HepG2 (cell line): ENCODE data around the gene NGDN. TPM values are rescaled to one million over a fixed set of nuclear protein-coding genes. Genes with fewer than 3 reads are reported as not detected.

Experiments used
- DNMT3B ChIP-seq: conservative IDR thresholded peaks from 2 replicates; pipeline ENCODE4 v1.6.1; 2016; ENCODE audit warnings: missing biosample characterization, control low read depth
- KLF16 ChIP-seq, 2 experiments: sonication (generic) in 1 of 2; formaldehyde crosslinking in 1 of 2; IDR thresholded peaks; 2 replicates each; pipeline versions ENCODE4 v1.6.1 to v1.8.0; 2016 to 2023; ENCODE audit warnings: missing genetic modification reagents in 2 of 2, missing compliant biosample characterization in 1 of 2
- NCOA1 ChIP-seq: sonication (generic); formaldehyde crosslinking; IDR thresholded peaks from 2 replicates; pipeline ENCODE4 v1.9.0; 2021; ENCODE audit warnings: missing genetic modification reagents
- RAD21 ChIP-seq: fragments of 450-650 bp; formaldehyde crosslinking; IDR thresholded peaks from 2 replicates; pipeline ENCODE4 v1.5.0; 2020; ENCODE audit warnings: mild to moderate bottlenecking
- RBM22 ChIP-seq: fragments of 200-400 bp; formaldehyde crosslinking; optimal IDR thresholded peaks from 2 replicates; pipeline ENCODE3; 2017; ENCODE audit warnings: mild to moderate bottlenecking, low read length, moderate library complexity
- RNF2 ChIP-seq: fragments of 450-650 bp; conservative IDR thresholded peaks from 2 replicates; pipeline ENCODE4 v1.6.1; 2016; ENCODE audit warnings: low read depth
- SMYD3 ChIP-seq: sonication (generic); formaldehyde crosslinking; IDR thresholded peaks from 2 replicates; pipeline ENCODE4 v1.8.1; 2023; ENCODE audit warnings: mild to moderate bottlenecking, missing genetic modification reagents
- ZFP36 ChIP-seq: fragments of 150-350 bp; IDR thresholded peaks from 2 replicates; pipeline ENCODE4 v1.6.1; 2018; ENCODE audit warnings: borderline replicate concordance, low read length, low read depth; ENCODE audit not compliant: partially characterized antibody
- ZNF121 ChIP-seq: sonication (generic); formaldehyde crosslinking; IDR thresholded peaks from 2 replicates; pipeline ENCODE4 v1.5.0; 2020; ENCODE audit warnings: mild to moderate bottlenecking, missing genetic modification reagents
- ZNF326 ChIP-seq: sonication (generic); formaldehyde crosslinking; IDR thresholded peaks from 2 replicates; pipeline ENCODE4 v1.4.0; 2020; ENCODE audit warnings: missing genetic modification reagents, borderline replicate concordance
- ZNF432 ChIP-seq: sonication (generic); formaldehyde crosslinking; IDR thresholded peaks from 2 replicates; pipeline ENCODE4 v1.5.0; 2020; ENCODE audit warnings: missing genetic modification reagents, mild to moderate bottlenecking, borderline replicate concordance
- ZNF557 ChIP-seq: sonication (generic); formaldehyde crosslinking; IDR thresholded peaks from 2 replicates; pipeline ENCODE4 v1.4.0; 2020; ENCODE audit warnings: missing genetic modification reagents
- ZNF775 ChIP-seq: sonication (generic); formaldehyde crosslinking; IDR thresholded peaks from 2 replicates; pipeline ENCODE4 v1.4.0; 2020; ENCODE audit warnings: missing genetic modification reagents, mild to moderate bottlenecking, moderate library complexity, borderline replicate concordance
- ZNF891 ChIP-seq: sonication (generic); formaldehyde crosslinking; IDR thresholded peaks from 2 replicates; pipeline ENCODE4 v1.5.0; 2020; ENCODE audit warnings: mild to moderate bottlenecking, missing genetic modification reagents
- ZSCAN25 ChIP-seq: sonication (generic); formaldehyde crosslinking; IDR thresholded peaks from 2 replicates; pipeline ENCODE4 v1.8.0; 2022; ENCODE audit warnings: mild to moderate bottlenecking, missing genetic modification reagents
- polyA plus RNA-seq, 8 experiments: library from polyadenylated mRNA; depleted of rRNA in 3 of 8; stranded (reverse) in 7 of 8; unstranded in 1 of 8; fragments of >200 nt; fragmentation: Illumina TruSeq in 4 of 8; extraction: Trizol in 4 of 8; gene quantifications; 2 replicates each; pipeline versions ENCODE4 v1.2.1 to v1.2.3, GENCODE V29; 2011 to 2016; ENCODE audit warnings: low read depth in 4 of 8, missing spikeins in 1 of 8, mixed read lengths in 1 of 8; ENCODE audit not compliant: insufficient read depth in 1 of 8
- total RNA-seq, 5 experiments: library from RNA; depleted of rRNA; stranded (reverse); fragments of >200 nt; fragmentation: Illumina TruSeq; extraction: Trizol; gene quantifications; 2 replicates each; pipeline ENCODE4 v1.2.3, GENCODE V29; 2016; ENCODE audit warnings: low read depth in 1 of 5
- TF ChIP-seq, protein P1 (sequence below): sonication (generic); formaldehyde crosslinking; IDR thresholded peaks from 2 replicates; pipeline ENCODE4 v1.8.0; 2022; ENCODE audit warnings: missing genetic modification reagents, mild to moderate bottlenecking, moderate library complexity, borderline replicate concordance
- TF ChIP-seq, protein P2 (sequence below): sonication (generic); formaldehyde crosslinking; IDR thresholded peaks from 2 replicates; pipeline ENCODE4 v1.4.0; 2020; ENCODE audit warnings: mild to moderate bottlenecking, missing genetic modification reagents
- TF ChIP-seq, protein P3 (sequence below): sonication (generic); formaldehyde crosslinking; IDR thresholded peaks from 2 replicates; pipeline ENCODE4 v1.8.1; 2023; ENCODE audit warnings: mild to moderate bottlenecking, missing genetic modification reagents
- TF ChIP-seq, protein P4 (sequence below): sonication (generic); formaldehyde crosslinking; IDR thresholded peaks from 2 replicates; pipeline ENCODE4 v1.5.1; 2020; ENCODE audit warnings: missing genetic modification reagents, mild to moderate bottlenecking, borderline replicate concordance
- TF ChIP-seq, protein P5 (sequence below): sonication (generic); formaldehyde crosslinking; IDR thresholded peaks from 2 replicates; pipeline ENCODE4 v1.8.0; 2022; ENCODE audit warnings: mild to moderate bottlenecking, missing genetic modification reagents, borderline replicate concordance
- TF ChIP-seq, protein P6 (sequence below): IDR thresholded peaks from 2 replicates; pipeline ENCODE4 v1.6.1; 2016; ENCODE audit warnings: missing genetic modification reagents, missing compliant biosample characterization

The NGDN gene
- total and polyA plus RNA-seq, 2 of the 13 experiments (the other 11 are each of a cell fraction or from before 2014, with no cell fraction given), result 154 to 216 TPM

DNA sequence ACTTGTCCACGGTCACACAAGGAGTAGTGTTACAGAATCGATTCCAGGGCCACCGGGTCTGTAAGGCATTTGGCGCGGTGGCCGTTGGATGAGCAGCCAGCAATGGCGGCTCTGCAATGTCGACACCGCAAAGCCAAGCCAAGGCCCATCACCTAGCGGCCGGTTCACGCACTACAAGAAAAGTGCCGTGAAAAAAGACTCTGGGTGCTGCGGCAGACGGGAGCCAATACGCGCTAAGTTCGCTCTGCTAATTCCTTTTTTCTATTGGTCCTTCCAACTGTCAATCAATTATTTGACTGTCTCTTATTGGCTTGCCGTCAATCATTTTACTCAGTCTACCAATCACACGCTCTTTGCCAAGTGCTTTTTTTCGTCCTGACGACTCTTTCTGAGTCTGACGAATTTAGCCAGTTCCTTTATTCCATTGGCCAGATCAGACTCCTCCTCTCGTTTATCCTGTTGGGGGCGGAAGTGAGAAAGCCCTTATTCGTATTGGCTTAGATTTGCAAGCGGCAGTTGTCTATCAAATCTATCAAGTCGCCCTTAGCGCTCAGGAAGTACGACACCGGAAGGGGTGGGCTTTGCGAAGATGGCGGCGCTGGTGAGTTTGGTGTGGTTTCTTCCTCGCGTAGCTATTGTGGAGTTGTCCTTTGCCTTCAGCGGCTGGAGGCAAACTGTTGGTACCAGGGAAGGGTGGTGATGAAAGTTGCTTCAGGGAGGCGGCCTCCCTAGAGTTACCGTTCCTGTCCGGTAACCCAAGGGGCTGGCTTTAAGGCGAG, at the start of gene NGDN (continued):
- peak; percentile 97 for TF ChIP-seq DNMT3B (CRISPR knock-in tag)
- TF ChIP-seq ZNF775 (CRISPR knock-in tag), result no peak
- no peak; the same call in 1 of the 2 replicates for TF ChIP-seq ZNF121 (CRISPR knock-in tag)
- TF ChIP-seq ZNF557, result peak; percentile 81; the same call in 1 of the 2 replicates
- TF ChIP-seq ZNF432 (CRISPR knock-in tag), result no peak
- TF ChIP-seq ZNF326, result no peak
- TF ChIP-seq ZFP36, result no peak
- TF ChIP-seq, protein P1, sequence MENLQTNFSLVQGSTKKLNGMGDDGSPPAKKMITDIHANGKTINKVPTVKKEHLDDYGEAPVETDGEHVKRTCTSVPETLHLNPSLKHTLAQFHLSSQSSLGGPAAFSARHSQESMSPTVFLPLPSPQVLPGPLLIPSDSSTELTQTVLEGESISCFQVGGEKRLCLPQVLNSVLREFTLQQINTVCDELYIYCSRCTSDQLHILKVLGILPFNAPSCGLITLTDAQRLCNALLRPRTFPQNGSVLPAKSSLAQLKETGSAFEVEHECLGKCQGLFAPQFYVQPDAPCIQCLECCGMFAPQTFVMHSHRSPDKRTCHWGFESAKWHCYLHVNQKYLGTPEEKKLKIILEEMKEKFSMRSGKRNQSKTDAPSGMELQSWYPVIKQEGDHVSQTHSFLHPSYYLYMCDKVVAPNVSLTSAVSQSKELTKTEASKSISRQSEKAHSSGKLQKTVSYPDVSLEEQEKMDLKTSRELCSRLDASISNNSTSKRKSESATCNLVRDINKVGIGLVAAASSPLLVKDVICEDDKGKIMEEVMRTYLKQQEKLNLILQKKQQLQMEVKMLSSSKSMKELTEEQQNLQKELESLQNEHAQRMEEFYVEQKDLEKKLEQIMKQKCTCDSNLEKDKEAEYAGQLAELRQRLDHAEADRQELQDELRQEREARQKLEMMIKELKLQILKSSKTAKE, result no peak
- peak; percentile 72 for TF ChIP-seq RAD21 (CRISPR knock-in tag)
- TF ChIP-seq KLF16 (CRISPR knock-in tag; IDR thresholded peaks at IDR 0.05), result peak; percentile 90 to 93; a peak in 3 of 4 replicates
- TF ChIP-seq, protein P2, sequence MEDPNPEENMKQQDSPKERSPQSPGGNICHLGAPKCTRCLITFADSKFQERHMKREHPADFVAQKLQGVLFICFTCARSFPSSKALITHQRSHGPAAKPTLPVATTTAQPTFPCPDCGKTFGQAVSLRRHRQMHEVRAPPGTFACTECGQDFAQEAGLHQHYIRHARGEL (CRISPR knock-in tag), result 0 out of 2 replicates have a peak, but pooled peaks have one; percentile 10
- no peak for TF ChIP-seq ZSCAN25 (CRISPR knock-in tag)
- peak; percentile 85; the same call in 1 of the 2 replicates for TF ChIP-seq ZNF891 (CRISPR knock-in tag)
- TF ChIP-seq, protein P3, sequence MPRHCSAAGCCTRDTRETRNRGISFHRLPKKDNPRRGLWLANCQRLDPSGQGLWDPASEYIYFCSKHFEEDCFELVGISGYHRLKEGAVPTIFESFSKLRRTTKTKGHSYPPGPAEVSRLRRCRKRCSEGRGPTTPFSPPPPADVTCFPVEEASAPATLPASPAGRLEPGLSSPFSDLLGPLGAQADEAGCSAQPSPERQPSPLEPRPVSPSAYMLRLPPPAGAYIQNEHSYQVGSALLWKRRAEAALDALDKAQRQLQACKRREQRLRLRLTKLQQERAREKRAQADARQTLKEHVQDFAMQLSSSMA (CRISPR knock-in tag), result peak; percentile 83; the same call in 1 of the 2 replicates
- TF ChIP-seq RBM22, result peak; percentile 71
- TF ChIP-seq, protein P4, sequence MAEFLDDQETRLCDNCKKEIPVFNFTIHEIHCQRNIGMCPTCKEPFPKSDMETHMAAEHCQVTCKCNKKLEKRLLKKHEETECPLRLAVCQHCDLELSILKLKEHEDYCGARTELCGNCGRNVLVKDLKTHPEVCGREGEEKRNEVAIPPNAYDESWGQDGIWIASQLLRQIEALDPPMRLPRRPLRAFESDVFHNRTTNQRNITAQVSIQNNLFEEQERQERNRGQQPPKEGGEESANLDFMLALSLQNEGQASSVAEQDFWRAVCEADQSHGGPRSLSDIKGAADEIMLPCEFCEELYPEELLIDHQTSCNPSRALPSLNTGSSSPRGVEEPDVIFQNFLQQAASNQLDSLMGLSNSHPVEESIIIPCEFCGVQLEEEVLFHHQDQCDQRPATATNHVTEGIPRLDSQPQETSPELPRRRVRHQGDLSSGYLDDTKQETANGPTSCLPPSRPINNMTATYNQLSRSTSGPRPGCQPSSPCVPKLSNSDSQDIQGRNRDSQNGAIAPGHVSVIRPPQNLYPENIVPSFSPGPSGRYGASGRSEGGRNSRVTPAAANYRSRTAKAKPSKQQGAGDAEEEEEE, result no peak; the same call in 1 of the 2 replicates
- TF ChIP-seq SMYD3 (CRISPR knock-in tag), result peak; percentile 88; the same call in 1 of the 2 replicates
- peak; percentile 55; the same call in 1 of the 2 replicates for TF ChIP-seq NCOA1 (CRISPR knock-in tag)
- peak; percentile 3; the same call in 1 of the 2 replicates for TF ChIP-seq RNF2
- TF ChIP-seq, protein P5, sequence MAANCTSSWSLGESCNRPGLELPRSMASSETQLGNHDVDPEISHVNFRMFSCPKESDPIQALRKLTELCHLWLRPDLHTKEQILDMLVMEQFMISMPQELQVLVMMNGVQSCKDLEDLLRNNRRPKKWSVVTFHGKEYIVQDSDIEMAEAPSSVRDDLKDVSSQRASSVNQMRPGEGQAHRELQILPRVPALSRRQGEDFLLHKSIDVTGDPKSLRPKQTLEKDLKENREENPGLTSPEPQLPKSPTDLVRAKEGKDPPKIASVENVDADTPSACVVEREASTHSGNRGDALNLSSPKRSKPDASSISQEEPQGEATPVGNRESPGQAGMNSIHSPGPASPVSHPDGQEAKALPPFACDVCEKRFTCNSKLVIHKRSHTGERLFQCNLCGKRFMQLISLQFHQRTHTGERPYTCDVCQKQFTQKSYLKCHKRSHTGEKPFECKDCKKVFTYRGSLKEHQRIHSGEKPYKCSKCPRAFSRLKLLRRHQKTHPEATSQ (CRISPR knock-in tag), result peak; percentile 99
- TF ChIP-seq, protein P6, sequence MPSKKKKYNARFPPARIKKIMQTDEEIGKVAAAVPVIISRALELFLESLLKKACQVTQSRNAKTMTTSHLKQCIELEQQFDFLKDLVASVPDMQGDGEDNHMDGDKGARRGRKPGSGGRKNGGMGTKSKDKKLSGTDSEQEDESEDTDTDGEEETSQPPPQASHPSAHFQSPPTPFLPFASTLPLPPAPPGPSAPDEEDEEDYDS, result peak; percentile 89
